Panc1 (cell line): Measurements from ENCODE around the gene CCL22. TPM values are rescaled to one million over a fixed set of nuclear protein-coding genes. Genes with fewer than 3 reads are reported as not detected.

ENCODE experiments used
- ATAC-seq: fragments of 200-7000 bp; cut with Tn5 transposase; 2 replicates; pipeline ENCODE4 v1.9.1; 2020; ENCODE audit warnings: mild to moderate bottlenecking, moderate library complexity
- BruUV-seq: library from RNA; stranded (reverse); fragments of 400-500 nt; replicated peaks from 2 replicates; lab custom pipeline; 2021; lab: Mats Ljungman, UMichigan
- CTCF ChIA-PET: fragments of 300-600 bp; sonication (Branson Sonifier 250); formaldehyde crosslinking; loops from one replicate; lab custom pipeline; 2022; ENCODE audit warnings: antibody characterized with exemption; lab: Charles Lee
- POLR2A ChIA-PET: fragments of 300-600 bp; sonication (Branson Sonifier 250); formaldehyde crosslinking; loops from one replicate; lab custom pipeline; 2022; ENCODE audit warnings: antibody characterized with exemption; lab: Charles Lee
- DNase-seq: peaks from one replicate; pipeline ENCODE4 v3.0.0-alpha.2; 2010; ENCODE audit warnings: low read depth, low spot score
- H3K27ac ChIP-seq: 2 replicates; pipeline ENCODE4 v1.5.1; 2011; ENCODE audit warnings: mild to moderate bottlenecking, low read length, inconsistent platforms
- H3K27me3 ChIP-seq: fragments of 200-500 bp; sonication (Bioruptor generic); 2 replicates; pipeline ENCODE4 v1.6.0; 2014; ENCODE audit warnings: low read length, inconsistent platforms; ENCODE audit not compliant: control insufficient read depth, insufficient read depth
- H3K36me3 ChIP-seq: fragments of 200-500 bp; sonication (Bioruptor generic); 2 replicates; pipeline ENCODE4 v1.5.1; 2014; ENCODE audit warnings: inconsistent platforms, mild to moderate bottlenecking, low read length, moderate library complexity; ENCODE audit not compliant: control insufficient read depth, insufficient read depth
- H3K4me1 ChIP-seq: 2 replicates; pipeline ENCODE4 v1.5.1; 2011; ENCODE audit warnings: inconsistent platforms, mild to moderate bottlenecking, low read length, moderate library complexity; ENCODE audit not compliant: control insufficient read depth, insufficient read depth
- H3K4me3 ChIP-seq, 2 experiments: 2 replicates each; pipeline ENCODE4 v1.5.1; 2011 to 2012; ENCODE audit warnings: low read depth in 2 of 2, low read length in 2 of 2, mild to moderate bottlenecking in 2 of 2, inconsistent platforms in 1 of 2, moderate library complexity in 1 of 2
- H3K9me3 ChIP-seq: fragments of 200-500 bp; sonication (Bioruptor generic); 2 replicates; pipeline ENCODE4 v1.5.1; 2014; ENCODE audit warnings: low read depth, mild to moderate bottlenecking, inconsistent platforms, low read length, moderate library complexity; ENCODE audit not compliant: control insufficient read depth, insufficient read depth
- CTCF ChIP-seq: fragments of 450-650 bp; IDR thresholded peaks from 2 replicates; pipeline ENCODE4 v1.5.1; 2017; ENCODE audit warnings: mild to moderate bottlenecking
- POLR2AphosphoS5 ChIP-seq: IDR thresholded peaks from 2 replicates; pipeline ENCODE4 v1.6.1; 2012; ENCODE audit warnings: mild to moderate bottlenecking, low read depth, low read length, moderate library complexity
- SIN3A ChIP-seq: IDR thresholded peaks from 2 replicates; pipeline ENCODE4 v1.6.1; 2012; ENCODE audit warnings: low read depth, mild to moderate bottlenecking, low read length, moderate library complexity, borderline replicate concordance; ENCODE audit not compliant: insufficient read depth
- TCF7L2 ChIP-seq: IDR thresholded peaks from 2 replicates; pipeline ENCODE4 v1.6.1; 2011; ENCODE audit warnings: mild to moderate bottlenecking, low read depth, low read length, inconsistent platforms
- in situ Hi-C: cut with HindIII; loops from 2 replicates; pipeline ENCODE4 v1.10.0; 2016; ENCODE audit warnings: low sequenced_read_pairs, low pct_unique_long_range_greater_than_20kb
- intact Hi-C: fragments of 100-400 bp; cut with micrococcal nuclease; formaldehyde crosslinking; loops from one replicate; pipeline ENCODE4 v1.10.0; 2022; ENCODE audit not compliant: unreplicated experiment
- total RNA-seq: library from RNA; stranded (reverse); gene quantifications from one replicate; pipeline ENCODE4 v1.2.1, GENCODE V29; 2021; ENCODE audit not compliant: unreplicated experiment
- TF ChIP-seq, protein P1 (sequence below), 2 experiments: IDR thresholded peaks; 2 replicates each; pipeline ENCODE4 v1.6.1; 2011 to 2012; ENCODE audit warnings: low read depth in 2 of 2, control low read depth in 1 of 2, low read length in 1 of 2, mild to moderate bottlenecking in 1 of 2, moderate library complexity in 1 of 2; ENCODE audit not compliant: insufficient read depth in 1 of 2

The CCL22 gene
- total RNA-seq, 1 experiment from 2014 or later, result 0.39 TPM

- H3K36me3 ChIP-seq, result no peaks in the 10 kb centered on the region
- CTCF ChIA-PET, result interaction anchor here (0.6 to 0.7 kb wide), 2 partner anchors 40 to 113 kb away, joined by 3 read pairs; partner anchors contain the start of gene CX3CL1
- BruUV-seq, result no TSS peak
- H3K9me3 ChIP-seq, result no peaks in the 10 kb centered on the region
- H3K4me3 ChIP-seq, result no peak overlapping the region
- POLR2A ChIA-PET, result no interaction called here
- no peak for DNase-seq
- H3K4me1 ChIP-seq, result peaks cover 8% of the 10 kb centered on the region
- no peak for ATAC-seq
- intact Hi-C loops, result no loop called here
- in situ Hi-C loops, result no loop called here
- H3K27me3 ChIP-seq, result no peaks in the 10 kb centered on the region
- no peak overlapping the region for H3K27ac ChIP-seq
- TF ChIP-seq, protein P1, sequence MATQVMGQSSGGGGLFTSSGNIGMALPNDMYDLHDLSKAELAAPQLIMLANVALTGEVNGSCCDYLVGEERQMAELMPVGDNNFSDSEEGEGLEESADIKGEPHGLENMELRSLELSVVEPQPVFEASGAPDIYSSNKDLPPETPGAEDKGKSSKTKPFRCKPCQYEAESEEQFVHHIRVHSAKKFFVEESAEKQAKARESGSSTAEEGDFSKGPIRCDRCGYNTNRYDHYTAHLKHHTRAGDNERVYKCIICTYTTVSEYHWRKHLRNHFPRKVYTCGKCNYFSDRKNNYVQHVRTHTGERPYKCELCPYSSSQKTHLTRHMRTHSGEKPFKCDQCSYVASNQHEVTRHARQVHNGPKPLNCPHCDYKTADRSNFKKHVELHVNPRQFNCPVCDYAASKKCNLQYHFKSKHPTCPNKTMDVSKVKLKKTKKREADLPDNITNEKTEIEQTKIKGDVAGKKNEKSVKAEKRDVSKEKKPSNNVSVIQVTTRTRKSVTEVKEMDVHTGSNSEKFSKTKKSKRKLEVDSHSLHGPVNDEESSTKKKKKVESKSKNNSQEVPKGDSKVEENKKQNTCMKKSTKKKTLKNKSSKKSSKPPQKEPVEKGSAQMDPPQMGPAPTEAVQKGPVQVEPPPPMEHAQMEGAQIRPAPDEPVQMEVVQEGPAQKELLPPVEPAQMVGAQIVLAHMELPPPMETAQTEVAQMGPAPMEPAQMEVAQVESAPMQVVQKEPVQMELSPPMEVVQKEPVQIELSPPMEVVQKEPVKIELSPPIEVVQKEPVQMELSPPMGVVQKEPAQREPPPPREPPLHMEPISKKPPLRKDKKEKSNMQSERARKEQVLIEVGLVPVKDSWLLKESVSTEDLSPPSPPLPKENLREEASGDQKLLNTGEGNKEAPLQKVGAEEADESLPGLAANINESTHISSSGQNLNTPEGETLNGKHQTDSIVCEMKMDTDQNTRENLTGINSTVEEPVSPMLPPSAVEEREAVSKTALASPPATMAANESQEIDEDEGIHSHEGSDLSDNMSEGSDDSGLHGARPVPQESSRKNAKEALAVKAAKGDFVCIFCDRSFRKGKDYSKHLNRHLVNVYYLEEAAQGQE (IDR thresholded peaks at IDR 0.05; ENCODE audit: insufficient read depth in 1 of 2, low read depth in 2 of 2, low read length in 1 of 2), result no peak
- TF ChIP-seq CTCF (no peak), POLR2AphosphoS5 (no peak), TCF7L2 (no peak), SIN3A (no peak)
These were observed 54.0 kb downstream of the CCL22 start for GRCh38 chr16:57412584-57412983.

GRCh38 chr16:57413301-57413730 is 54.7 kb downstream of the CCL22 start:
- POLR2A ChIA-PET, result no interaction called here
- CTCF ChIA-PET, result interaction anchor here (0.6 to 0.7 kb wide), 2 partner anchors 41 to 113 kb away, joined by 3 read pairs; partner anchors contain the start of gene CX3CL1
- Histone ChIP-seq H3K36me3 (no peaks in the 10 kb centered on the region), H3K4me3 (no peak overlapping the region), H3K27me3 (no peaks in the 10 kb centered on the region), H3K4me1 (peaks cover 8% of the 10 kb centered on the region), H3K9me3 (no peaks in the 10 kb centered on the region), H3K27ac (no peak overlapping the region)
- intact Hi-C loops, result no loop called here
- no TSS peak for BruUV-seq
- ATAC-seq (no peak), DNase-seq (no peak)
- TF ChIP-seq CTCF, result no peak
- TF ChIP-seq, protein P1 (IDR thresholded peaks at IDR 0.05; ENCODE audit: insufficient read depth in 1 of 2, low read depth in 2 of 2, low read length in 1 of 2), result no peak
- TF ChIP-seq POLR2AphosphoS5, result no peak
- TF ChIP-seq TCF7L2, result no peak
- no peak for TF ChIP-seq SIN3A
- in situ Hi-C loops, result no loop called here
